Sigmoid colon (tissue), 4 donors: Measurements from ENCODE around the gene PRKRIP1.

Source experiments
- CTCF ChIP-seq, 4 experiments: fragments of 450-650 bp in 3 of 4; fragments of 200-600 bp in 1 of 4; IDR thresholded peaks; one replicate each; pipeline ENCODE4 v1.5.1; 2016 to 2019; ENCODE audit warnings: antibody characterized with exemption in 4 of 4, mild to moderate bottlenecking in 3 of 4, moderate library complexity in 2 of 4
- EP300 ChIP-seq, 4 donors: sonication (generic); formaldehyde crosslinking; IDR thresholded peaks; one replicate each; pipeline ENCODE4 v1.6.1; 2017; ENCODE audit warnings: antibody characterized with exemption in 4 of 4
- POLR2A ChIP-seq, 2 donors: fragments of 450-650 bp; IDR thresholded peaks; one replicate each; pipeline ENCODE4 v1.6.1; 2016; ENCODE audit warnings: antibody characterized with exemption in 2 of 2, mild to moderate bottlenecking in 2 of 2, moderate library complexity in 2 of 2
- POLR2AphosphoS5 ChIP-seq, 4 donors: sonication (generic); formaldehyde crosslinking; IDR thresholded peaks; one replicate each; pipeline ENCODE4 v1.6.1; 2017; ENCODE audit warnings: antibody characterized with exemption in 4 of 4

- TF ChIP-seq POLR2A (IDR thresholded peaks at IDR 0.05) (no peak), CTCF (IDR thresholded peaks at IDR 0.05) (no peak), POLR2AphosphoS5 (IDR thresholded peaks at IDR 0.05) (no peak), EP300 (IDR thresholded peaks at IDR 0.05) (no peak)
These were observed 67.8 kb downstream of the PRKRIP1 start for GRCh38 chr7:102463841-102464576.
